ENCODE results near the gene SLC24A2. TPM values are rescaled to one million over a fixed set of nuclear protein-coding genes. Genes with fewer than 3 reads are reported as not detected.

The SLC24A2 gene
- total RNA-seq, 2 donors from 2014 or later = not detected

DNA sequence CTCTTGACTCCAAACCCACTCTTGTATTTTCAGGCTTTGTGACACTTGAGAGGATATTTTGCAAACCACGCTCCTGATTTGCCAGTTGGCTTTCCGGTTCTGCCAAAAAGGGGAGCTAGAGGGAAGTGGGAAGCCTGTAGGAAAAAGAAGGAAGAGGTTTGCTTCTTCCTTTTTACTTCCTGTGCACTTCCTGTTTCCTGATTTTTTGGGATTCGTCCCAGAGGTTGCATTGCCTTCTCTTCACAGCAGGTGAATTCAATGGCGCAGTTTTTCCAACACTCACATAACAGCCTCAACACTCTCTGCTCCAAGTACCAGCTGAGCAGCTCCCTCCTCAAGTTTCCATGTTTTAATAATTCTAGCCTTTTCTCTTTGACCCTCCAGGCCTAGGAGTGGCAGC lies 47.7 kb downstream of the SLC24A2 start:
- Mint-ChIP-seq H3K27me3 (ENCODE audit: low read depth) (peaks cover 21% of the 10 kb centered on the region), H3K9me3 (no peaks in the 10 kb centered on the region), H3K4me1 (ENCODE audit: low read depth) (no peaks in the 10 kb centered on the region), H3K36me3 (ENCODE audit: insufficient read depth in 2 of 2) (peaks cover 0 to 2% of the 10 kb centered on the region in 2 donors), H3K27ac (no peak overlapping the region), H3K4me3 (no peak overlapping the region)
- no peak for ATAC-seq (replicated peaks in 1 of 2)
- no peak for DNase-seq

Data from activated T-cell treated with anti-CD3 and anti-CD28 coated beads, Interleukin-2, amount 50 U/mL, for 72 hours (primary cell).